ENCODE measurements around the gene UBXN7.

- TF ChIP-seq CTCF (IDR thresholded peaks at IDR 0.05; ENCODE audit: extremely low read depth in 1 of 2, insufficient read depth in 1 of 2, low read depth in 1 of 2, low read length in 2 of 2): peak in 1 of 2 donors; percentile 10
- TF ChIP-seq, protein P1, sequence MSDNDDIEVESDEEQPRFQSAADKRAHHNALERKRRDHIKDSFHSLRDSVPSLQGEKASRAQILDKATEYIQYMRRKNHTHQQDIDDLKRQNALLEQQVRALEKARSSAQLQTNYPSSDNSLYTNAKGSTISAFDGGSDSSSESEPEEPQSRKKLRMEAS (IDR thresholded peaks at IDR 0.05; ENCODE audit: insufficient read depth, insufficient read length): no peak
- no peak for TF ChIP-seq EZH2 (IDR thresholded peaks at IDR 0.05; ENCODE audit: borderline replicate concordance, low read depth, low read length, severe bottlenecking)
- no peak for TF ChIP-seq POLR2A (IDR thresholded peaks at IDR 0.05; ENCODE audit: low read depth, low read length)
These were observed 108.5 kb downstream of the UBXN7 start for GRCh38 chr3:196323691-196324090.

Measured in endothelial cell of umbilical vein (primary cell).